ENCODE measurements around the gene FPR2.
"Not testable (repeated sequence)": the region's sequence is repeated elsewhere in the genome, so short reads cannot be mapped to it uniquely, and the experiment has no call there.

FPR2 gene

DNA sequence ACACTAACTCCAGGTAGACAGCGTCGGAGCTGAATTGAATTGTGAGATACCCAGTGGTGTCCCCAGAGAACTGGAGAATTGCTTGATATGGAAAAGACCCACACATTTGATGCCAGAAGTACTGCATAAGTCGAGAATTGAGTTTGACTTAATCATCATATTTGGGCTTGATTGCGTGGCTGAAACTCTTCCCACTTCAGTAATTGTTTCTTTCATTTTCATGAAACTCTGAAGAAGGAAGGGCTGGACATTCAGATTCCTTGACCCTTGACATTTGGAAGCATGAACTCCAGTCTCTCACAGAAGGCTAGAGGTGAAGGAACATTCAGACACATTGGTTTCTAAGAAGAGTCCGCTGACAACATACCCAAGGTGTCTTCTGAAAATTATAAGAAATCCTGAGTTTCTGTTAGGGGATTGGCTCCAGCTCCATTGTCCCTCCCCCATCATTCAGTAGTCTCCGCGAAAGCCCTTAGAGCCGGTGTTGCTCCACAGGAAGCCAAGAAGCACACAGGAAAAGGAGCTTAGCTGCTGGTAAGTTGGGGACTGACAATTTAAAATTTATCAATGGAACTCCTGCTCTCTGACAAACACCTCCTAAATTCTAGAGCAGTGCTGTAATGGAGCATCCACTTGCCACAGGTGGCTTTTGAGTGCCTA is at the start of gene FPR2:
TSS of gene FPR2 (plus strand) at position 484 of the 660 bp plus-strand sequence. CDS start 7,479 bp downstream, outside the sequence.
- no peak for DNase-seq (ENCODE audit: low read depth in 2 of 2)

GRCh38 chr19:51711702-51712101 is 49.3 kb upstream of the FPR2 start:
- no peak for DNase-seq (ENCODE audit: low read depth in 2 of 2)

GRCh38 chr19:51712461-51713081 is 48.4 kb upstream of the FPR2 start:
- DNase-seq (ENCODE audit: low read depth in 2 of 2), result no peak

GRCh38 chr19:51713319-51714285 is 47.4 kb upstream of the FPR2 start:
- DNase-seq (ENCODE audit: low read depth in 2 of 2), result no peak

- no peak for DNase-seq (ENCODE audit: low read depth in 2 of 2)
Measured at GRCh38 chr19:51714848-51715247, 46.1 kb upstream of the FPR2 start.

GRCh38 chr19:51715850-51716249 is 45.1 kb upstream of the FPR2 start:
- DNase-seq (ENCODE audit: low read depth in 2 of 2), result no peak

DNA sequence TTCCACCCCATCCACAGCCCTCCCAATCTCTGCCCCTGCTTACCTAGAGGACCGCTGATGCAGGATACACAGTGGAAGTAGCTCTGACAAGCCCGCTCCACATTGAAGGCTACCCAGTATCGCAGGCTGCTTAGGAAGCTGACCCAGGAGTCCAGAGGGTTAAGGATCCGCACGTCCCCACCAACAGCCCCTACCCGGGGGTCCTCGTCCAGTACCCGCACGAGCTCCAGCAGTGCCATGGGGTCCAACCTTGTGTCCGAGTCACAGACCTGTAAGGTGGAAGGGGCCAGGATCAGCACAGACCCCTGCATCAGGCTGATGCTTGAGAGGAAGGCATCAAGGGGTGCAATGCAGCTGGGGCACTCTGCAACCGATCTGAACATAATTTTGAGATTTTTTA is 44.1 kb upstream of the FPR2 start:
- no peak for DNase-seq (ENCODE audit: low read depth in 2 of 2)

DNA sequence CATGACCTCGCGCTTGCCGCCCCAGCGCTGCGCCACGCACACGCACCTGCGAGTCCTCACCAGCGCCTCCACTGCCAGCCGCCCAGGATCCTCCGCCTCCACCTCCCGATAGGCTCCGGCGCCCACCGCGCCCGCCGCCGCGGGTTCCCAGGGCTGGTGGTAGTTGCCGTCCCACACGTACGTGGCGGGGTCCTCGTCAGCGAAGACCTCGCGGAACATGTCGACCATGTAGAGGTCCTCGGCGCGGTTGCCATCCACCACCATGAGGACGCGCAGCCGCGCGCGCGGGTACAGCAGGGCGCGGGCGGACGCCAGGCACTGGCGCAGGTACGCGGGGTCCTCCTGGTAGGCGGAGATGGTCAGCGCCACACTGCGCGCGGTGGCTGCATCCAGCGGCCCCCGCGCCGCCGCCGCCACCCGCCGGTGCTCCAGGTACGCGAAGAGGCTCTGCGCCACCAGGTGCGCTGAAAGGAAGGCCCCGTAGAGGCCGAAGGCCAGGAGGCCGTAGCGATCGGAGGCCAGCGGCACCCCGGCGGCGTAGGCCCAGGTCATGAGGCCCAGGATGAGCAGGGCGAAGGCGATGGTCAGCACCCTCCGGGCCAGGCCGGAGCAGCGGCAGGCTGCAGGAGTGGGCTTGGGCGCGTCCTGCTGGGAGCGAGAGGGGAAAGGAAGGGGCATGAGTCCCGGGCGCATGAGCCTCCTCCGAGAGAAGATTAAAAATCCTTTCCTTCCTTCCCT is 41.6 kb upstream of the FPR2 start:
- no peak for DNase-seq (ENCODE audit: low read depth in 2 of 2)

GRCh38 chr19:51721905-51722304 is 39.1 kb upstream of the FPR2 start:
- no peak for DNase-seq (ENCODE audit: low read depth in 2 of 2)

DNA sequence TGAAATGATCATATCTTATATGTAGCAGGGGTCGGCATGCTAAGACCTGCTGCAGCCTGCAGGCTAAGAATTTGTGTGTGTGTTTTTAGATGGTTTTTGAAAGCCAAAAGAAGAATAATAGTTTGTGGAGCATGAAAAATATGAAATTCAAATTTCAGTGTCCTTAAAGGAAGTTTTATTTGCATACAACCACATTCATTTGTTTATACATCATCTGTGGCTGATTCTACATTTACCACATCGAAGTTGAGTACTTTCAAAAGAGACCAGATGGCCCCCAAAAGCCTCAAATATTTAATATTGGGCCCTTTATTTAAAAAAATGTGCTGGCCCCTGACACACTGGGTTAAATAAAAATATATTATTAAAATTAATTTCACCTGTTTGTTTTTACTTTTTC is 38.5 kb upstream of the FPR2 start:
- no peak for DNase-seq (ENCODE audit: low read depth in 2 of 2)

DNA sequence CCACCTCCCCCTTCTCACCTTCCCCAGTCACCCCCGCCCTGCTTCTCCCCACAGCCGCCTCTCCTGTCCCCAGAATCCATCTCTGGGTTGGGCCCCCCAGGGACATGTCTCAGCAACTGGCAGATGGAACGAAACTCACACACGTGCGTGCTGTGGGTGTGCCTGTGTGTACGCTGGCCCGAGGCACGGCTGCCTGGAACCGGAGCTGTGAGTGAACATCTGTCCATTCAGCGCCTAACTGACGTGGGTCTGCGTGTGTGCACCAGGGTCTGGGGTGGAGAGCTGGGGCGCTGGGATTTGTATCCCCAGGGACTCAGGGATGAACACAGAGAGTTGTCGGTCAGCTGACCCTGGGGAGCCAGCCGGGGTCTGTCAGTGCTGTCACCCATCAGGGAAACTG is 36.4 kb upstream of the FPR2 start:
- DNase-seq (ENCODE audit: low read depth in 2 of 2), result no peak

DNA sequence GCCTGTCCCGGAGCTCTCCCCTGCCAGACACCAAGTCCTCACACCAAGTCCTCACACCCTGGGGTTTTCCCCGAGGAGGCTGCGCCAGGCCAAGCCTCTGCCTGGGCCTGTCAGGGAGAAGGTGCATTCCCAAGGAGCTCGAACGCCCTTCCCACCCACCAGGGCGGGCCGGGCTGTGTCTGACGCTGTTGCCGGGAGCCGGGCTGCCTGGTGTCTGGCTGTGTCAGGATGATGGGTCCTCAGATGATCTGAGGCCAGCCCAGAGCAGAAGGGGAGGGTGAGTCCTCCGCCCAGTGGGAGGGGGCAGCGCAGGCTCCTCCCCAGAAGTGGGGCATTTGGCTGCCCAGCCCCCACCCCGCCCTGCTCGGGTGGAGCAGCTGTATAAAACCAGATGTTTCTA is 34.9 kb upstream of the FPR2 start:
- DNase-seq (ENCODE audit: low read depth in 2 of 2), result no peak

DNA sequence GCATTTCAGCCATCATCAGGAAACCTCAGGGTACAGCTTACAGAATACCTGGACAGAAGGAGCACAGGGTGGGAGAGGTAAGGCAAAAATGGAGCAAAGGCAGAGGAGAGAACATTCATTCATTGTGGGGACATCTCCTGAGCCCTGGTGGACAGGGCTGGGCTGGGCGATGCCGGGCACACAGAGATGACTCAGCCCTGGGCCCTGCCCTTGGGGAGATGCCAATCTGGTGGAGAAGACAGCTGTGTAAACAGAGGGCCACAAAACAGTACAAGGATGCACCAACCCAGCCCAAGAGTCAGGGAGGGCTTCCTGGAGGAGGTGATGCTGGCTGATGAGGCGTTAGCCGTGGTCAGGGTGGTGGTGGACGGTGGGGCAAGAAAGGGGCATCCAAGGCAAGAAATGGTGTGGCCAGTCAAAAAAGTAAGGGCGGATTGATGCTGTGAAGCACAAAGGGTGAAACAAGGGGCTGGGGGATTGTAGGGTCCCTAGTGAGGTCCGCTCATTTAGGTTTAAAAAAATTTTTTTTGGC is 33.6 kb upstream of the FPR2 start:
- no peak for DNase-seq (ENCODE audit: low read depth in 2 of 2)

DNA sequence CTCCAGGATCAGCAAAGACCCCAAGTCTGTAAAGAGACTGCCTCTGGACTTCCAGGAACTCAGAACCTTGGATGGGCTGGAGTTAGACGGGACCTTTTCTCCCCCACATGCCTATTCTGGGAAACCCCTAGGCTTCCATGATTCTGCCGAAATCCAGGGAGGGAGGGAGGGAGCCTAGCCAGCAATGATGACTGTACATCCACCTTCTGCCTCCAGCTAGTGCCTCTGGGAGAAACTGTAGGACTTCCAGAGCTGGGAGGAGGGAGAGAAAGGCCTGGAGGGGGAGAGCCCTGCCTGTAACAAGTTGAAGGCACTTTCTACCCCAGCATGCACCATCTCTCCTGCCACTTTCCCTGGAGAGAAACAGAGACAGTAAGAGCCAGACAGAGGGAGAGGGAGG is 31.2 kb upstream of the FPR2 start:
- DNase-seq (ENCODE audit: low read depth in 2 of 2), result no peak

- no peak for DNase-seq (ENCODE audit: low read depth in 2 of 2)
Measured at GRCh38 chr19:51733742-51734522, 27.0 kb upstream of the FPR2 start.

DNA sequence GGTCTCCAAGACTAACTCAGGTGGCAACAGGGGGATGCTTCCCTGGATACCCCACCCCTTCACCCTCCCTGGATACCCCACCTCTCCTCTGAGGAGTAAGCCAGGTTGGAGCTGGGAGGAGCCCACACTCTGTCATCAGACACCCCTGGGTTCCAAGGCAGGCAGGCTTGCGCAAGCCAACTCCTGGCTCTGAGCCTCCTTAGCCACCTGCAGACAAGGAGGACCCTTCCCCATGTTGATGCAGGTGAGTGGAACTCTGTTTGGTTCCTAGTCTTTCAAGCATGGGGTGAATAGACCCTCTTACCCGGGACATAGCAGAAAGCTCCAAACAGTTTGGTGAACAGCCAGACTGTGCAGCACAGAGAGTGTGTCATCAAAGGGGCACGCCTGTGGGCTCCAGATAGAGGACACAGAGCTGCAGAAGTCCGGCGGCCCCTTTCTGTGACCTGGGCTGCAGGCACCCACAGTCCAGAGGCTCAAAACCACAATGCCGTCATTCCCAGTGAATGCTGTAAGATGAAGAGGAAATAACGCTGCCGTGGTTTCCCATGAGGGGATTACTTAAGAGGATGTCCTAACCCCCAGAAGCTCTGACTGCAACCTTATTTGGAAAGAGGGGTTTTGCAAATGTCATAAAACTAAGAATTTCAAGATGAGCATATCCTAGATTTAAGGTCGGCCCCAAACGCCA is 25.1 kb upstream of the FPR2 start:
- DNase-seq (ENCODE audit: low read depth in 2 of 2), result no peak

DNA sequence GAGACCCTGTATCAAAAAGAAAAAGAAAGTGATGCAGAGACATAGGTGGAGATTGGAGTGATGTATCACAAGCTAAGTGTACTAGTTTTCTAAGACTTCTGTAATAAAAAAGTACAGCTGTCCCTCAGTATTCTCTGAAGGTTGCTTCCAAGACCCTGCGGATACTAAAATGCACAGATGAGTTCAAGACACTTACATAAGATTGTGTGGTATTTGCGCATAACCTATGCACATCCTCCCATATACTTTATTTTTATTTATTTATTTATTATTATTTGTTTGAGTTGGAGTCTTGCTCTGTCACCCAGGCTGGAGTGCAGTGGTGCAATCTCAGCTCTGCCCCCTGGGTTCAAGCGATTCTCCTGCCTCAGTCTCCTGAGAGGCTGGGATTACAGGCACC is 23.6 kb upstream of the FPR2 start:
- no peak for DNase-seq (ENCODE audit: low read depth in 2 of 2)

DNA sequence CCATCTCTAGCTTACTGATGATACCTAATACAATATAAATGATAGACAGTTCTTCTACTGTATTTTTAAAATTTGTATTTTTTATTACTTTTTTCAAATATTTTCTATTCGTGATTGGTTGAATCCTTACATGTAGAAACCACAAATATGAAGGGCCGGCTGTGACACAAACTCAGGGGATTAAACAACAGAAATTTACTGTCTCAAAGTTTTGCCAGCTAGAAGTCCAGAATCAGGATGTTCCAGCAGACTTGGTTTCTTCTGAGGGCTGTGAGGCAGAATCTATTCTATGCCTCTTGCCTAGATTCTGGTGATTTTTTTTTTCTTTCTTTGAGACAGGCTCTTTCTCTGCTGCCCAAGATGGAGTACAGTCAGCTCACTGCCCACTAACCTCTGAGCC is 23.1 kb upstream of the FPR2 start:
- DNase-seq (ENCODE audit: low read depth in 2 of 2), result no peak

- not testable (repeated sequence) for DNase-seq (ENCODE audit: low read depth in 2 of 2)
Measured at GRCh38 chr19:51738523-51738922, 22.5 kb upstream of the FPR2 start.
